Uterus (tissue), 2 donors: ENCODE results near the gene TTI1.

Experiments used
- POLR2A ChIP-seq, 2 donors: fragments of 450-650 bp; IDR thresholded peaks; one replicate each; pipeline ENCODE4 v1.6.1; 2016; ENCODE audit warnings: antibody characterized with exemption in 2 of 2, mild to moderate bottlenecking in 1 of 2, moderate library complexity in 1 of 2
- TF ChIP-seq, protein P1 (sequence below), 4 experiments: fragments of 200-600 bp in 2 of 4; fragments of 450-650 bp in 2 of 4; sonication (generic) in 2 of 4; IDR thresholded peaks; one replicate each; pipeline ENCODE4 v1.5.1; 2016 to 2019; ENCODE audit warnings: antibody characterized with exemption in 4 of 4, mild to moderate bottlenecking in 2 of 4, moderate library complexity in 1 of 4

DNA sequence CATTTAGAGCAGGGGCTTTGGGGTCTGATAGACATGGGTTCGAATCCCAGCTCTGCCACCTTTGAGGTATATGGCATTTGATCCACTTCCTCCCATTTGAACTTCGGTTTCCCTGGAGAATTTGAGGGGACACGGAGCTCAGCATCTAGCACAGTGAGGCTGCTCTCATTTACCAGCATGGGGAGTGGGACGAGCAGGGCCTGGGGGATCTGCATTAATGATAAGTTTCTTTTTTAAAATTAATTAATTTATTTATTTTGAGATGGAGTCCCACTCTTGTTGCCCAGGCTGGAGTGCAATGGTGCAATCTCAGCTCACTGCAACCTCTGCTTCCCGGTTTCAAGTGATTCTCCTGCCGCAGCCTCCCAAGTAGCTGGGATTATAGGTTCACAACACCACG, 77.7 kb downstream of the TTI1 start:
- TF ChIP-seq, protein P1, sequence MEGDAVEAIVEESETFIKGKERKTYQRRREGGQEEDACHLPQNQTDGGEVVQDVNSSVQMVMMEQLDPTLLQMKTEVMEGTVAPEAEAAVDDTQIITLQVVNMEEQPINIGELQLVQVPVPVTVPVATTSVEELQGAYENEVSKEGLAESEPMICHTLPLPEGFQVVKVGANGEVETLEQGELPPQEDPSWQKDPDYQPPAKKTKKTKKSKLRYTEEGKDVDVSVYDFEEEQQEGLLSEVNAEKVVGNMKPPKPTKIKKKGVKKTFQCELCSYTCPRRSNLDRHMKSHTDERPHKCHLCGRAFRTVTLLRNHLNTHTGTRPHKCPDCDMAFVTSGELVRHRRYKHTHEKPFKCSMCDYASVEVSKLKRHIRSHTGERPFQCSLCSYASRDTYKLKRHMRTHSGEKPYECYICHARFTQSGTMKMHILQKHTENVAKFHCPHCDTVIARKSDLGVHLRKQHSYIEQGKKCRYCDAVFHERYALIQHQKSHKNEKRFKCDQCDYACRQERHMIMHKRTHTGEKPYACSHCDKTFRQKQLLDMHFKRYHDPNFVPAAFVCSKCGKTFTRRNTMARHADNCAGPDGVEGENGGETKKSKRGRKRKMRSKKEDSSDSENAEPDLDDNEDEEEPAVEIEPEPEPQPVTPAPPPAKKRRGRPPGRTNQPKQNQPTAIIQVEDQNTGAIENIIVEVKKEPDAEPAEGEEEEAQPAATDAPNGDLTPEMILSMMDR (IDR thresholded peaks at IDR 0.05), result no peak
- no peak for TF ChIP-seq POLR2A (IDR thresholded peaks at IDR 0.05)
